Measurements from ENCODE around the gene FYTTD1. TPM values are rescaled to one million over a fixed set of nuclear protein-coding genes. Genes with fewer than 3 reads are reported as not detected.

Gene FYTTD1
- total RNA-seq, 1 experiment from 2014 or later, result 23.7 TPM

- ChIA-PET POLR2A (no interaction called here), CTCF (no interaction called here)
- ATAC-seq, result no peak
- DNase-seq (ENCODE audit: low spot score), result no peak
- Mint-ChIP-seq H3K27me3 (ENCODE audit: low read depth) (no peaks in the 10 kb centered on the region), H3K27ac (no peak overlapping the region), H3K4me3 (no peak overlapping the region), H3K36me3 (peaks cover 29% of the 10 kb centered on the region), H3K9me3 (peaks cover 17% of the 10 kb centered on the region), H3K4me1 (peaks cover 5% of the 10 kb centered on the region)
- no peak for TF ChIP-seq MXD4 (CRISPR knock-in tag; IDR thresholded peaks at IDR 0.05; ENCODE audit: borderline replicate concordance)
- no peak for TF ChIP-seq E2F4 (CRISPR knock-in tag; IDR thresholded peaks at IDR 0.05; ENCODE audit: borderline replicate concordance, low read depth)
- no peak for TF ChIP-seq FOXP4 (CRISPR knock-in tag; IDR thresholded peaks at IDR 0.05)
- TF ChIP-seq ZNF423 (CRISPR knock-in tag; IDR thresholded peaks at IDR 0.05), result no peak
- TF ChIP-seq ZBTB21 (CRISPR knock-in tag; IDR thresholded peaks at IDR 0.05; ENCODE audit: borderline replicate concordance), result no peak
- no peak for TF ChIP-seq ZNF138 (CRISPR knock-in tag; conservative IDR thresholded peaks at IDR 0.05)
- TF ChIP-seq ARID4B (CRISPR knock-in tag; IDR thresholded peaks at IDR 0.05; ENCODE audit: borderline replicate concordance), result no peak
- no peak for TF ChIP-seq TP53 (CRISPR knock-in tag; IDR thresholded peaks at IDR 0.05)
- TF ChIP-seq HMGXB4 (CRISPR knock-in tag; IDR thresholded peaks at IDR 0.05), result no peak
- TF ChIP-seq ATF2 (CRISPR knock-in tag; IDR thresholded peaks at IDR 0.05; ENCODE audit: borderline replicate concordance, low read depth), result no peak
- TF ChIP-seq USF1 (CRISPR knock-in tag; IDR thresholded peaks at IDR 0.05), result no peak
- no peak for TF ChIP-seq ZNF396 (CRISPR knock-in tag; IDR thresholded peaks at IDR 0.05; ENCODE audit: borderline replicate concordance)
- no peak for TF ChIP-seq ETV6 (CRISPR knock-in tag; IDR thresholded peaks at IDR 0.05)
- no peak for TF ChIP-seq MLX (CRISPR knock-in tag; IDR thresholded peaks at IDR 0.05)
Measured at GRCh38 chr3:197720694-197721093, 29.0 kb upstream of the FYTTD1 start.
